Osteocyte (in vitro differentiated cells): Measurements from ENCODE around the gene DYTN. TPM values are rescaled to one million over a fixed set of nuclear protein-coding genes. Genes with fewer than 3 reads are reported as not detected.

ENCODE experiments used
- DNase-seq: peaks from one replicate; pipeline ENCODE4 v3.0.0; 2021; ENCODE audit warnings: mixed read lengths; ENCODE audit not compliant: unreplicated experiment; ENCODE audit errors: extremely low spot score
- H3K27ac Mint-ChIP-seq: one replicate; pipeline ENCODE4 v1.8.0; 2021; ENCODE audit warnings: mild to moderate bottlenecking, mixed read lengths; ENCODE audit not compliant: unreplicated experiment
- H3K27me3 Mint-ChIP-seq: one replicate; pipeline ENCODE4 v1.8.0; 2021; ENCODE audit warnings: mixed read lengths; ENCODE audit not compliant: unreplicated experiment
- H3K36me3 Mint-ChIP-seq: one replicate; pipeline ENCODE4 v1.8.0; 2021; ENCODE audit warnings: mixed read lengths; ENCODE audit not compliant: unreplicated experiment
- H3K4me1 Mint-ChIP-seq: one replicate; pipeline ENCODE4 v1.8.0; 2021; ENCODE audit warnings: mixed read lengths; ENCODE audit not compliant: unreplicated experiment
- H3K4me3 Mint-ChIP-seq: one replicate; pipeline ENCODE4 v1.8.0; 2021; ENCODE audit warnings: mild to moderate bottlenecking, moderate library complexity, mixed read lengths; ENCODE audit not compliant: unreplicated experiment
- H3K9me3 Mint-ChIP-seq: one replicate; pipeline ENCODE4 v1.8.0; 2021; ENCODE audit warnings: mixed read lengths; ENCODE audit not compliant: unreplicated experiment
- CTCF ChIP-seq: fragments of 200-600 bp; sonication (generic); IDR thresholded peaks from 2 replicates; pipeline ENCODE4 v1.5.0; 2021; ENCODE audit warnings: antibody characterized with exemption, mild to moderate bottlenecking, moderate library complexity
- total RNA-seq: library from RNA; stranded (reverse); gene quantifications from 2 replicates; pipeline ENCODE4 v1.2.1, GENCODE V29; 2021

The DYTN gene
- total RNA-seq, 1 donor from 2014 or later = not detected

GRCh38 chr2:206603243-206603642 is 115.0 kb downstream of the DYTN start:
- Mint-ChIP-seq H3K27ac (no peak overlapping the region), H3K4me3 (no peak overlapping the region), H3K36me3 (no peaks in the 10 kb centered on the region), H3K9me3 (no peaks in the 10 kb centered on the region), H3K4me1 (no peaks in the 10 kb centered on the region), H3K27me3 (no peaks in the 10 kb centered on the region)
- no peak for DNase-seq
- TF ChIP-seq CTCF = no peak

Other genes with a start within 250 kb of the DYTN start
- not detected in 2 replicates for gene FAM237A, start 75.9 kb downstream of the DYTN start, total RNA-seq
- 1.2 and 1.3 TPM in 2 replicates for gene MDH1B, start 46.9 kb upstream of the DYTN start, total RNA-seq
- 18.9 and 19.8 TPM in 2 replicates for gene FASTKD2, start 47.2 kb upstream of the DYTN start, total RNA-seq
- gene CPO, start 221.1 kb upstream of the DYTN start, total RNA-seq = not detected in 2 replicates